ENCODE data around the gene TMEM61.

Gene TMEM61

GRCh38 chr1:55001311-55001710 is 20.9 kb downstream of the TMEM61 start:
- no peak for TF ChIP-seq CTCF (IDR thresholded peaks at IDR 0.05; ENCODE audit: low read length)
- no peak for TF ChIP-seq EZH2 (IDR thresholded peaks at IDR 0.05; ENCODE audit: borderline replicate concordance, low read length)
- no peaks in the 10 kb centered on the region for H3F3A ChIP-seq (ENCODE audit: insufficient read depth, low read length)

GRCh38 chr1:55002686-55003085 is 22.3 kb downstream of the TMEM61 start:
- no peak overlapping the region for H3K9ac ChIP-seq (ENCODE audit: low read length)
- H3K4me3 ChIP-seq (ENCODE audit: low read depth, low read length, poor library complexity, severe bottlenecking), result no peak overlapping the region
- H3K4me1 ChIP-seq (ENCODE audit: insufficient read depth, low read length, severe bottlenecking), result peaks cover 7% of the 10 kb centered on the region
- H3K36me3 ChIP-seq (ENCODE audit: insufficient read depth, low read length), result no peaks in the 10 kb centered on the region
- no peaks in the 10 kb centered on the region for H3F3A ChIP-seq (ENCODE audit: insufficient read depth, low read length)
- H3K4me2 ChIP-seq (ENCODE audit: low read length), result no peak overlapping the region
- no peaks in the 10 kb centered on the region for H3K9me3 ChIP-seq (ENCODE audit: low read length)
- H3K9me2 ChIP-seq (ENCODE audit: low read depth, low read length), result no peaks in the 10 kb centered on the region
- no peak overlapping the region for H3K27ac ChIP-seq (ENCODE audit: low read depth, low read length, poor library complexity, severe bottlenecking)
- peaks cover 10% of the 10 kb centered on the region for H3K27me3 ChIP-seq (ENCODE audit: insufficient read depth, low read length)
- H3K79me2 ChIP-seq (ENCODE audit: insufficient read depth, low read length), result no peaks in the 10 kb centered on the region
- no peaks in the 10 kb centered on the region for H4K20me1 ChIP-seq (ENCODE audit: insufficient read depth, low read length)
- TF ChIP-seq CTCF (IDR thresholded peaks at IDR 0.05; ENCODE audit: low read length) (no peak), EZH2 (IDR thresholded peaks at IDR 0.05; ENCODE audit: borderline replicate concordance, low read length) (no peak)
- no peak overlapping the region for H2AFZ ChIP-seq (ENCODE audit: low read length)

More at GRCh38 chr1:55001311-55001710, 20.9 kb downstream of the TMEM61 start:
- Histone ChIP-seq H3K27ac (ENCODE audit: low read depth, low read length, poor library complexity, severe bottlenecking) (no peak overlapping the region), H3K9me3 (ENCODE audit: low read length) (no peaks in the 10 kb centered on the region), H3K4me2 (ENCODE audit: low read length) (no peak overlapping the region), H3K4me3 (ENCODE audit: low read depth, low read length, poor library complexity, severe bottlenecking) (no peak overlapping the region), H2AFZ (ENCODE audit: low read length) (no peak overlapping the region), H3K9me2 (ENCODE audit: low read depth, low read length) (no peaks in the 10 kb centered on the region), H3K36me3 (ENCODE audit: insufficient read depth, low read length) (no peaks in the 10 kb centered on the region), H3K27me3 (ENCODE audit: insufficient read depth, low read length) (peaks cover 10% of the 10 kb centered on the region), H4K20me1 (ENCODE audit: insufficient read depth, low read length) (no peaks in the 10 kb centered on the region), H3K9ac (ENCODE audit: low read length) (no peak overlapping the region), H3K4me1 (ENCODE audit: insufficient read depth, low read length, severe bottlenecking) (peaks cover 7% of the 10 kb centered on the region), H3K79me2 (ENCODE audit: insufficient read depth, low read length) (no peaks in the 10 kb centered on the region)

- Histone ChIP-seq H3K27me3 (ENCODE audit: insufficient read depth, low read length) (peaks cover 10% of the 10 kb centered on the region), H3K4me2 (ENCODE audit: low read length) (no peak overlapping the region), H4K20me1 (ENCODE audit: insufficient read depth, low read length) (no peaks in the 10 kb centered on the region), H3K9me3 (ENCODE audit: low read length) (no peaks in the 10 kb centered on the region), H3F3A (ENCODE audit: insufficient read depth, low read length) (no peaks in the 10 kb centered on the region), H3K27ac (ENCODE audit: low read depth, low read length, poor library complexity, severe bottlenecking) (no peak overlapping the region), H3K4me1 (ENCODE audit: insufficient read depth, low read length, severe bottlenecking) (no peaks in the 10 kb centered on the region), H3K36me3 (ENCODE audit: insufficient read depth, low read length) (no peaks in the 10 kb centered on the region), H3K9ac (ENCODE audit: low read length) (no peak overlapping the region), H3K9me2 (ENCODE audit: low read depth, low read length) (no peaks in the 10 kb centered on the region), H2AFZ (ENCODE audit: low read length) (no peak overlapping the region), H3K79me2 (ENCODE audit: insufficient read depth, low read length) (no peaks in the 10 kb centered on the region), H3K4me3 (ENCODE audit: low read depth, low read length, poor library complexity, severe bottlenecking) (no peak overlapping the region)
- TF ChIP-seq CTCF (IDR thresholded peaks at IDR 0.05; ENCODE audit: low read length), result no peak
- TF ChIP-seq EZH2 (IDR thresholded peaks at IDR 0.05; ENCODE audit: borderline replicate concordance, low read length), result no peak
Observed at GRCh38 chr1:55005351-55006140, 25.1 kb downstream of the TMEM61 start.
